ENCODE results near the gene TMEM223.

TMEM223 gene

DNA sequence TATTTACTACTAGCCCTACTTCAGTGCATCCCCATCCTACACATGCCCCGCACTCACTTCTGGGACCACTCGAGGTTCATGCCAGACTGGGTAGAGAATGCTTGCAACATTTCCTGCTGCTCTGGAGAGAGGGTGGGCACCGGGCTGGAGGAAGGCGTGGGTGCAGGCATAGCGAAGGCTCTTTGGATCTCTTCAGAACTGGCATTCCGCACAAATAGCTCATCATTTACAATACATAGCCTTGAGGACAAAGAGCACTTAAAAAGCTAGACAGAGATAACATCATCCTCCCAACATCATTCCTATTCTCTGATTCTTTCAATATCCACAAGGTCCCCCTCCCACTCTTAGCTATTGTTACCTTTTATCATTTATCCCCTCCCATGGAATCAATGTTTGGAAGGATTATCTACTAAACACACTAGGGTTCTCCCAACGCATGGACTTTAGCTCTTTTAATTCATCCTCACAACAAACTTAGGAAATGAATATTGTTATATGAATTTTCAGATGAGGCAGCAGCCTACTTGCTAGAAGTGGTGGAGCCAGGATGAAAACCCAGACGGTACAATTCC, 2.5 kb upstream of the TMEM223 start:
- no peak overlapping the region for H3K9ac ChIP-seq (ENCODE audit: low read length)

DNA sequence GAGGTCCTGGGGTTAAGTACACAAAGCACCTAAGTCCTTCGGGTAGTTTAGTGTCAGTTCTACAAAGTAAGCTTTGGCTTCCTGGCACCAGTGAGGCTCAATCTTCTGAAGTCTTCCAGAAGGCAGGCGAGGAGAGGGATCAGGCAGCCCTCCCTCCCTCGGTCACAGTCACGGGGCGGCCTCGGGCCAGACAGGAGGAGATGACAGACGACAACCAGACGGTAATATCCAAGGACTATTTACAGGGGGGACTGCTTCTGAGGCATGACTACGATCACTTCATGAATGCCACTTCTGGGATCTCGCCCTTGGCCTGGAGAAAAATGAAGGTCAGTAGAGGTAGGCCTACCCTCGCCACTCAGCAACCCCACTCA, 383 bp upstream of the TMEM223 start:
- Histone ChIP-seq H3K4me1 (ENCODE audit: low read length) (peaks cover 23% of the 10 kb centered on the region), H3K9ac (ENCODE audit: low read length) (peak overlapping the region; percentile 34), H3K79me2 (ENCODE audit: low read length) (peaks cover 46% of the 10 kb centered on the region), H3K36me3 (replicated peaks; ENCODE audit: low read depth, low read length) (peaks cover 65% of the 10 kb centered on the region), H3K27ac (ENCODE audit: low read length) (peak overlapping the region; percentile 49), H2AFZ (ENCODE audit: low read depth, low read length) (no peak overlapping the region), H3K4me3 (ENCODE audit: low read length) (peak overlapping the region; percentile 95), H3K27me3 (ENCODE audit: low read depth, low read length) (no peaks in the 10 kb centered on the region), H4K20me1 (ENCODE audit: insufficient read depth, low read length) (no peaks in the 10 kb centered on the region), H3K9me3 (ENCODE audit: insufficient read depth, low read length) (no peaks in the 10 kb centered on the region), H3K4me2 (ENCODE audit: low read length) (peak overlapping the region; percentile 60)
- TF ChIP-seq EZH2phosphoT487 (IDR thresholded peaks at IDR 0.05; ENCODE audit: low read depth) = no peak
- TF ChIP-seq, protein P1, sequence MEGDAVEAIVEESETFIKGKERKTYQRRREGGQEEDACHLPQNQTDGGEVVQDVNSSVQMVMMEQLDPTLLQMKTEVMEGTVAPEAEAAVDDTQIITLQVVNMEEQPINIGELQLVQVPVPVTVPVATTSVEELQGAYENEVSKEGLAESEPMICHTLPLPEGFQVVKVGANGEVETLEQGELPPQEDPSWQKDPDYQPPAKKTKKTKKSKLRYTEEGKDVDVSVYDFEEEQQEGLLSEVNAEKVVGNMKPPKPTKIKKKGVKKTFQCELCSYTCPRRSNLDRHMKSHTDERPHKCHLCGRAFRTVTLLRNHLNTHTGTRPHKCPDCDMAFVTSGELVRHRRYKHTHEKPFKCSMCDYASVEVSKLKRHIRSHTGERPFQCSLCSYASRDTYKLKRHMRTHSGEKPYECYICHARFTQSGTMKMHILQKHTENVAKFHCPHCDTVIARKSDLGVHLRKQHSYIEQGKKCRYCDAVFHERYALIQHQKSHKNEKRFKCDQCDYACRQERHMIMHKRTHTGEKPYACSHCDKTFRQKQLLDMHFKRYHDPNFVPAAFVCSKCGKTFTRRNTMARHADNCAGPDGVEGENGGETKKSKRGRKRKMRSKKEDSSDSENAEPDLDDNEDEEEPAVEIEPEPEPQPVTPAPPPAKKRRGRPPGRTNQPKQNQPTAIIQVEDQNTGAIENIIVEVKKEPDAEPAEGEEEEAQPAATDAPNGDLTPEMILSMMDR (IDR thresholded peaks at IDR 0.05; ENCODE audit: low read depth, low read length) = no peak

More for the DNA sequence above, 2.5 kb upstream of the TMEM223 start:
- Histone ChIP-seq H3K79me2 (ENCODE audit: low read length) (peaks cover 26% of the 10 kb centered on the region), H3K36me3 (replicated peaks; ENCODE audit: low read depth, low read length) (peaks cover 70% of the 10 kb centered on the region), H3K27ac (ENCODE audit: low read length) (no peak overlapping the region), H3K4me2 (ENCODE audit: low read length) (no peak overlapping the region), H3K9me3 (ENCODE audit: insufficient read depth, low read length) (no peaks in the 10 kb centered on the region), H3K4me1 (ENCODE audit: low read length) (peaks cover 17% of the 10 kb centered on the region), H3K27me3 (ENCODE audit: low read depth, low read length) (no peaks in the 10 kb centered on the region), H4K20me1 (ENCODE audit: insufficient read depth, low read length) (no peaks in the 10 kb centered on the region), H3K4me3 (ENCODE audit: low read length) (no peak overlapping the region), H2AFZ (ENCODE audit: low read depth, low read length) (no peak overlapping the region)
- TF ChIP-seq EZH2phosphoT487 (IDR thresholded peaks at IDR 0.05; ENCODE audit: low read depth) = no peak
- TF ChIP-seq, protein P1 (IDR thresholded peaks at IDR 0.05; ENCODE audit: low read depth, low read length) = no peak

DNA sequence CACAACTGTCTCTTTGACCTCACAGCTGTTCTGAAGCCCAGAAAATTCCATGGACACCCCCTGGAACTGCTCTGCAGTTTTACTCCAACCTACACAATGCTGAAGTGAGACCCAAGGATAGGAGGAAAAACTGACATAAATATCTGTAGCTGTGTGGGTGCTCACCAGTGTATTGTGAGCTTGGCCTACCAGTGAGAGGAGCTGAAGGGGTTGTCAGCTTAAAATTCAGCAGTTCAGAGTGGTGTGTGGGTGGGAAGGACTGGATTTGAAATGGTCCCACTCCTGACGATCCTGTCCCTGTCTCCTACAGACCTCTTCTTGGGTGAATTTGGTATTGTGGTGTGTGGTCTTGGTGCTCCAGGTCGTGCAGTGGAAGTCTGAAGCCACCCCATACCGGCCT, 2.2 kb downstream of the TMEM223 start:
- no peak overlapping the region for H3K4me3 ChIP-seq (ENCODE audit: low read length)
- no peak overlapping the region for H3K9ac ChIP-seq (ENCODE audit: low read length)
- H3K27me3 ChIP-seq (ENCODE audit: low read depth, low read length) = no peaks in the 10 kb centered on the region
- no peak overlapping the region for H3K4me2 ChIP-seq (ENCODE audit: low read length)
- H3K79me2 ChIP-seq (ENCODE audit: low read length) = peaks cover 46% of the 10 kb centered on the region
- H3K4me1 ChIP-seq (ENCODE audit: low read length) = peaks cover 31% of the 10 kb centered on the region
- H4K20me1 ChIP-seq (ENCODE audit: insufficient read depth, low read length) = no peaks in the 10 kb centered on the region
- no peaks in the 10 kb centered on the region for H3K9me3 ChIP-seq (ENCODE audit: insufficient read depth, low read length)
- no peak overlapping the region for H3K27ac ChIP-seq (ENCODE audit: low read length)
- no peak for TF ChIP-seq EZH2phosphoT487 (IDR thresholded peaks at IDR 0.05; ENCODE audit: low read depth)
- TF ChIP-seq, protein P1 (IDR thresholded peaks at IDR 0.05; ENCODE audit: low read depth, low read length) = no peak
- H2AFZ ChIP-seq (ENCODE audit: low read depth, low read length) = no peak overlapping the region
- peaks cover 45% of the 10 kb centered on the region for H3K36me3 ChIP-seq (replicated peaks; ENCODE audit: low read depth, low read length)

DNA sequence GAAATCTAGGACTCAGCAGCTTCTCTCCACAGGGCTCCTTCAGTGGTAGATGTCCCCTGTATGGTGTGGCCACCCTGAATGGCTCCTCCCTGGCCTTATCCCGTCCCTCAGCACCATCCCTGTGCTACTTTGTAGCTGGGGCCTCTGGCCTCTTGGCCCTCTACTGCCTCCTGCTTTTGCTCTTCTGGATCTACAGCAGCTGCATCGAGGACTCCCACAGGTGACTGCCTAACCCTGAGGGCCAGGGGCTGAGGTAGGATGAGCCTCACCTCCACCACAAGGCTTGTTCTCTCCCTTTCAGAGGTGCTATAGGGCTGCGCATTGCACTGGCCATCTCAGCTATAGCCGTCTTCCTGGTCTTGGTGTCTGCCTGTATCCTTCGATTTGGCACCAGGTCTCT, 2.8 kb downstream of the TMEM223 start:
- no peaks in the 10 kb centered on the region for H3K9me3 ChIP-seq (ENCODE audit: insufficient read depth, low read length)
- H4K20me1 ChIP-seq (ENCODE audit: insufficient read depth, low read length) = no peaks in the 10 kb centered on the region
- no peak overlapping the region for H2AFZ ChIP-seq (ENCODE audit: low read depth, low read length)
- H3K9ac ChIP-seq (ENCODE audit: low read length) = no peak overlapping the region
- no peaks in the 10 kb centered on the region for H3K27me3 ChIP-seq (ENCODE audit: low read depth, low read length)
- peak overlapping the region; percentile 6; the same call in 1 of the 2 replicates for H3K4me2 ChIP-seq (ENCODE audit: low read length)
- peaks cover 46% of the 10 kb centered on the region for H3K79me2 ChIP-seq (ENCODE audit: low read length)
- H3K27ac ChIP-seq (ENCODE audit: low read length) = no peak overlapping the region
- H3K4me3 ChIP-seq (ENCODE audit: low read length) = no peak overlapping the region
- H3K4me1 ChIP-seq (ENCODE audit: low read length) = peaks cover 31% of the 10 kb centered on the region
- TF ChIP-seq, protein P1 (IDR thresholded peaks at IDR 0.05; ENCODE audit: low read depth, low read length) = no peak
- TF ChIP-seq EZH2phosphoT487 (IDR thresholded peaks at IDR 0.05; ENCODE audit: low read depth) = no peak
- H3K36me3 ChIP-seq (replicated peaks; ENCODE audit: low read depth, low read length) = peaks cover 39% of the 10 kb centered on the region
